Erythroblast (primary cell): ENCODE measurements around the gene INPP4B.

Experiments
- GATA1 ChIP-seq: IDR thresholded peaks from 2 replicates; pipeline ENCODE4 v1.6.1; 2011; ENCODE audit warnings: low read depth, mild to moderate bottlenecking, control low read depth, low read length, moderate library complexity
- POLR2A ChIP-seq: IDR thresholded peaks from 2 replicates; pipeline ENCODE4 v1.6.1; 2011; ENCODE audit warnings: mild to moderate bottlenecking, low read length

- TF ChIP-seq POLR2A (no peak), GATA1 (no peak)
These were observed 287.2 kb downstream of the INPP4B start for GRCh38 chr4:142558851-142559250.
